ENCODE results near the gene JUND.

Gene JUND

GRCh38 chr19:18269070-18269723 lies 12.2 kb downstream of the JUND start:
- no peak for FAIRE-seq
- no peak for DNase-seq (ENCODE audit: low spot score)

- no peak for FAIRE-seq
- no peak for DNase-seq (ENCODE audit: low spot score)
Observed at GRCh38 chr19:18266771-18267686, 14.4 kb downstream of the JUND start.

- no peak for DNase-seq (ENCODE audit: low spot score)
- no peak for FAIRE-seq
Observed at GRCh38 chr19:18265582-18265981, 15.8 kb downstream of the JUND start.

DNA sequence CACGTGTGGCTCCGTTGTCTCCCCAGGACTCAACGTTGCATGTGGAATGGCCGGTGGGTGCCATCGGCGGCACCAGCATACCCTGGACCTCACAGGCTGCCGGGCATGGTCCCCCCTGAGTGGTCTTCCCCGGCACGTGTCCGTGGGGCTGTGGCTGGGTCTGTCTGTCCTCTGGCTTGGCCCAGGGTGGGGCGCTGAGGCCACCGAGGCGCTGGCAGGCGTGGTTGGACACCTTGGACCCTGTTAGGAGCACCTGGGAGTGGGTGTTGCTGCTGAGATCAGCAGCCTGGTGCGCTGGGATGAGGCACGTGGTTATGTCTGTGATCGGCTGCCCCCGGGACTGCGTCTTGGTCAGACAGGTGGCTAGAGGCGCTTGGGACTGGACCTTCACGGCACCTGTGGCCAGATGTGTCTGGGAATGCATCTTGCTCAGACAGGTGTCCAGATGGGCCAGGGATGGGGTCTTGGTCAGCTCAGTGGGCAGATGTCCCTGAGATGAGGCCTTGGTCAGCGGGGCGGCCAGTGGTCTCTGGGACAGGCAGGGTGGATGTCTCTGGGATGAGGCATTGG lies 16.4 kb downstream of the JUND start:
- no peak for FAIRE-seq
- DNase-seq (ENCODE audit: low spot score), result no peak

GRCh38 chr19:18264137-18264854 lies 17.1 kb downstream of the JUND start:
- no peak for DNase-seq (ENCODE audit: low spot score)
- FAIRE-seq, result no peak

- DNase-seq (ENCODE audit: low spot score) (no peak), FAIRE-seq (no peak)
Observed at GRCh38 chr19:18263324-18264136, 17.9 kb downstream of the JUND start.

- FAIRE-seq, result no peak
- DNase-seq (ENCODE audit: low spot score), result no peak
Observed at GRCh38 chr19:18262917-18263316, 18.5 kb downstream of the JUND start.

DNA sequence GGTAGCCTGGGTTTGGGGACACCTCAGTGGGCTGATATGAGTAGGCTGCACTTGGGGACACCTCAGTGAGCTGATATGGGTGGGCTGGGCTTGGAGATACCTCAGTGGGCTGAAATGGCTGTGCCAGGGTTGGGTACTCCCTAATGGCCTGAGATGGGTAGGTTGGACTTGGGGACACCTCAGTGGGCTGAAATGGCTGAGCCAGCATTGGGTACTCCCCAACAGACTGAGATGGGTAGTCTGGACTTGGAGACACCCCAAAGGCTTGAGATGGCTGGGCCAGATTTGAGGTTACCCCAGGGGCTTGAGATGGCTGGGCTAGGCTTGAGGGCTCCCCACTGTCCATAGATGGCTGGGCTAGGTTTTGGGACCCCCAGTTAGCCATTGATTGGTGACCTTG lies 19.3 kb downstream of the JUND start:
- no peak for FAIRE-seq
- DNase-seq (ENCODE audit: low spot score), result no peak

GRCh38 chr19:18261474-18261873 lies 19.9 kb downstream of the JUND start:
- no peak for DNase-seq (ENCODE audit: low spot score)
- no peak for FAIRE-seq

DNA sequence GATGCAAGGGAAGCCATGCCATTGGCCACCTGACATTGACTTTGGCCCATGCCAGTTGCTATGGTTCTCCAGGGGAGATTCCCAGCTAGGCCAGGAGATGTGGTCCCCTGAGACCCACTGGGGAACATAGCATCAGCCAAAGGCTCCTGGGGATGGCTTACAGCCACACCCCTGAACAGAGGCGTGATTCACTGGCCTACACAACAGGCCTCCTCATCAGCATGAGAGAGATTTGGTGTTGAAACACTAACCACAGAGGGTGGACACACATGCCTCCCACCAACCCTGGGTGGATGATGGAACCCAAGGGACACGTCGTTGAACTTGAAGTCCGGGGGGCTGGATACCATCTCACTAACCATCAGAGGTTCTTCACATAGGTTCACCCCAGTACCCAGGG lies 21.5 kb downstream of the JUND start:
- no peak for FAIRE-seq
- no peak for DNase-seq (ENCODE audit: low spot score)

DNA sequence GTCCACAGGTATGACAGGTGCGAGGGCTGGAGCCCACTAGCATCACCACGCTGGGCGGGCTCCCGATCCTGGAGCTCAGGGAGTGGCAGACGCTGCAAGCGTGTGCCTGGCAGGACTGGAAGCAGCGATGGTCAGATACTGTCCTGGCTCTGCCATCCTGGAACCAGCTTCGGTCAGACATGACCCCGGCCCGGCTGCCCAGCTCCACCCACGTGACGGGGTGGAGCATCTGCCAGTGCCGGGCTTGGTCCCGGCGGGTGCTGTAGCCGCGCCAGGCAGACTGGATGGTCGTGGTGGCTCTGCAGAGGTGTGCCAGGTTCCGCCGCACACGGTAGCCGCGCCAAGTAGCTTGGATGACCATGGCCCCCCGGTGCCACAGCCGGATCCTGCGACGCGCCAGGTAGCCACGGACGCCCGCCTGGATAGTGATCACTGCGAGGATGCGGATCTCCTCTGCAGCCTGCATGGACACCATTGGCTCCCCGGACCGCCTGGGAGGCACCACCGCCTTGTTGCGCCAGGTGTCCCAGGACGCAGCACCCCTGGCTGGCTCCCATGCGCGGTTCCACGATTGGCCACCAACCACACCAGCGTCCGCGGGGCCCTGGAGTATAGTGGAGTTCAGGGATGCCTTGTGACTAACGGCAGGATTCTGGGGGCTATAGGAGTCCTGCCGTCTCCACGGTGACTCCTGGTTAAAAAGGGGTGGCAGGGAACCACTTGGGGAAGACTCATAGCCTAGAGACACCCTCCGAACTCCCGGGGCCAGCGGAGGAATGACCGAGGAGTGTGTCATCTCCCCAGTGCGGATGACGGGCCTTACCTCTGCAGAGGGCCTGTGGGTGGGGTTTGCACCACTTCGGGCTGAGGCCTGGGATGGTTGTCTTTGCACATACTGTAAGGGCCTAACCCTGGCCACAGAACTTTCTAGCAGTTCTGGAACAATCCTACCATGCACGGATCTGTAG lies 23.6 kb downstream of the JUND start:
- DNase-seq (ENCODE audit: low spot score) (no peak), FAIRE-seq (no peak)

DNA sequence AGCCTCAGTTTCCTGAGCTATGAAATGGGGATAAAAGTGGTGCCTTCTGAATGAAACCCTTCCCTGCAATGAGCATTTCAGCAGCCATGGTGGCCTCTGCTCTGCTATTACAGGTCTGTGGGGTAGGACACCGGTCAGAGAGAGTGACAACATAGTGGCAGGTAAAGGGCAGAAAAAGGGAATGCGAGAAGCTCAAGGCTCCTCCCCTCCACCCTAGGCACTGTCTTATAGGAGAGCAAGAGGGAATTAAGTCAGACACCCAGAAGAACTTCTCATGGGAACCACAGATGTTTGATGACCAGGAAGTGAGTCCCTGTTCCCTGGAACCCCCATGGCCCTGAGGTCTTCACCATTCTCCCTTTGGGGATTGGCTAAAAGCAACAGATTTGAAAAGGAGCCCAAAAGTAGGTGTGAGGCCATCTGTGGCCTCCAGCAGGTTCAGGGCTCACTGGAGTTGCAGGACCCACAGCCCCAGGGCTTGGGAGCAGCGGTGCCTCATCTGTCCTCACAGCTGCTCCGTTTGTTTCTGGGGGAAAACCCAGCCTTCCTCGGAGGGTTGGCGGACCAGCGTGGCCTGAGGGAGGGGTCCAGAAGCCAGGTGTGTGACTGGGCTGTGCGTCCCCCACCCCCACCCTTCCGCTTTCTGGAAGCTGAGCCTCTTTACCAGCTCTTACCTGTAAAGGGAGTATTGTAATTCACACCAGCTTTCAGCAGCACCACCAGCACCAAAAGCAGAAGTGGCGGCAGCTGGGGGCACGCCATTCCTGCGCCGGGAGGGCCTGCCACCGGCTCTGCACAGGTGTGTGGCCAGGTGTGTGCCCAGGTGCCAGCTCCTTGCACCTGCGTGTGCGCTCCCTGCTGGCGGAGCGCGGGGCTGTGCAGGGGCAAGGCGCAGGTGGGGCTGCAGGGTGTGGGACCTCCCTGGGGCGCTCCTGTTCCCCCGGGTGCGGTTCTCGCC lies 26.6 kb downstream of the JUND start:
- no peak for FAIRE-seq
- no peak for DNase-seq (ENCODE audit: low spot score)

- DNase-seq (ENCODE audit: low spot score), result no peak
- no peak for FAIRE-seq
Observed at GRCh38 chr19:18253716-18254115, 27.7 kb downstream of the JUND start.

GRCh38 chr19:18253130-18253529 lies 28.3 kb downstream of the JUND start:
- FAIRE-seq (no peak), DNase-seq (ENCODE audit: low spot score) (no peak)

GRCh38 chr19:18252370-18252717 lies 29.1 kb downstream of the JUND start:
- DNase-seq (ENCODE audit: low spot score) (no peak), FAIRE-seq (no peak)

GRCh38 chr19:18251587-18252369 lies 29.6 kb downstream of the JUND start:
- FAIRE-seq, result no peak

GRCh38 chr19:18249834-18250233 lies 31.6 kb downstream of the JUND start:
- FAIRE-seq, result no peak
- no peak for DNase-seq (ENCODE audit: low spot score)

More at GRCh38 chr19:18251587-18252369, 29.6 kb downstream of the JUND start:
- DNase-seq (ENCODE audit: low spot score), result peak; percentile 64

- no peak for DNase-seq (ENCODE audit: low spot score)
- FAIRE-seq, result no peak
Observed at GRCh38 chr19:18245297-18245696, 36.1 kb downstream of the JUND start.
